GM19324 (cell line): ENCODE measurements around the gene RPIA.
"Not testable (repeated sequence)": the region's sequence is repeated elsewhere in the genome, so short reads cannot be mapped to it uniquely, and the experiment has no call there.

Source experiments
- ATAC-seq: cut with Tn5 transposase; IDR thresholded peaks from one replicate; pipeline ENCODE4 v1.9.1; 2021; ENCODE audit warnings: mild to moderate bottlenecking, moderate library complexity; ENCODE audit not compliant: unreplicated experiment, low FRiP score

The RPIA gene

GRCh38 chr2:88691339-88692183 lies at the start of gene RPIA:
RPIA (plus strand) TSS chr2:88691673; CDS start chr2:88691699, 26 bp downstream.
- ATAC-seq: peak; percentile 99

- ATAC-seq: no peak
These were observed 49.2 kb upstream of the RPIA start for GRCh38 chr2:88642278-88642677.

GRCh38 chr2:88645291-88645882 lies 46.1 kb upstream of the RPIA start:
- not testable (repeated sequence) for ATAC-seq

GRCh38 chr2:88651646-88652045 lies 39.8 kb upstream of the RPIA start:
- ATAC-seq: no peak

- no peak for ATAC-seq
These were observed 36.8 kb upstream of the RPIA start for GRCh38 chr2:88654714-88655113.

GRCh38 chr2:88656690-88657089 lies 34.8 kb upstream of the RPIA start:
- ATAC-seq: no peak

GRCh38 chr2:88657131-88657530 lies 34.3 kb upstream of the RPIA start:
- no peak for ATAC-seq

GRCh38 chr2:88658326-88658725 lies 33.1 kb upstream of the RPIA start:
- ATAC-seq: no peak

GRCh38 chr2:88658881-88659537 lies 32.5 kb upstream of the RPIA start:
- ATAC-seq: no peak

- ATAC-seq: no peak
These were observed 31.9 kb upstream of the RPIA start for GRCh38 chr2:88659538-88659915.

GRCh38 chr2:88660622-88661021 lies 30.9 kb upstream of the RPIA start:
- no peak for ATAC-seq

- ATAC-seq: no peak
These were observed 24.9 kb upstream of the RPIA start for GRCh38 chr2:88666576-88666975.

GRCh38 chr2:88667219-88667618 lies 24.3 kb upstream of the RPIA start:
- ATAC-seq: no peak

GRCh38 chr2:88668862-88669261 lies 22.6 kb upstream of the RPIA start:
- ATAC-seq: no peak

GRCh38 chr2:88669482-88670214 lies 21.8 kb upstream of the RPIA start:
- ATAC-seq: no peak

- no peak for ATAC-seq
These were observed 19.6 kb upstream of the RPIA start for GRCh38 chr2:88671786-88672427.

GRCh38 chr2:88673363-88673762 lies 18.1 kb upstream of the RPIA start:
- no peak for ATAC-seq

GRCh38 chr2:88680266-88680902 lies 11.1 kb upstream of the RPIA start:
- no peak for ATAC-seq

GRCh38 chr2:88680916-88681315 lies 10.6 kb upstream of the RPIA start:
- ATAC-seq: no peak
